Ascending aorta (tissue), 2 donors: ENCODE results near the gene VGF. TPM values are rescaled to one million over a fixed set of nuclear protein-coding genes. Genes with fewer than 3 reads are reported as not detected.
"Not testable (repeated sequence)": the region's sequence is repeated elsewhere in the genome, so short reads cannot be mapped to it uniquely, and the experiment has no call there.

Source experiments
- DNase-seq, 2 donors: peaks; one replicate each; pipeline ENCODE4 v3.0.0-alpha.2; 2019; ENCODE audit warnings: low spot score in 2 of 2
- H3K27ac ChIP-seq, 2 donors: fragments of 200-600 bp; sonication (generic); one replicate each; pipeline ENCODE4 v1.5.1; 2016 to 2017; ENCODE audit warnings: mild to moderate bottlenecking in 1 of 2
- H3K27me3 ChIP-seq: fragments of 200-600 bp; sonication (generic); one replicate; pipeline ENCODE4 v1.5.1; 2017
- H3K36me3 ChIP-seq, 2 donors: fragments of 200-600 bp; sonication (generic); one replicate each; pipeline ENCODE4 v1.5.1; 2016
- H3K4me1 ChIP-seq, 2 donors: fragments of 200-600 bp; sonication (generic); one replicate each; pipeline ENCODE4 v1.5.1; 2016 to 2017; ENCODE audit warnings: mild to moderate bottlenecking in 1 of 2
- H3K4me3 ChIP-seq, 2 donors: fragments of 200-600 bp; sonication (generic); one replicate each; pipeline ENCODE4 v1.5.1; 2016 to 2017; ENCODE audit warnings: mild to moderate bottlenecking in 1 of 2
- H3K9me3 ChIP-seq, 2 donors: fragments of 200-600 bp; sonication (generic); one replicate each; pipeline ENCODE4 v1.5.1; 2016
- CTCF ChIP-seq, 3 experiments: fragments of 200-600 bp in 2 of 3; fragments of 450-650 bp in 1 of 3; sonication (generic) in 2 of 3; IDR thresholded peaks; one replicate each; pipeline ENCODE4 v1.5.1; 2016 to 2019; ENCODE audit warnings: antibody characterized with exemption in 3 of 3, mild to moderate bottlenecking in 1 of 3, moderate library complexity in 1 of 3
- intact Hi-C: fragments of 100-400 bp; cut with DNase I; formaldehyde crosslinking; loops from one replicate; pipeline ENCODE4 v1.15.1; 2023
- total RNA-seq: library from RNA; depleted of rRNA; stranded (reverse); fragments of >200 nt; gene quantifications from one replicate; pipeline ENCODE4 v1.1.0, GENCODE V29; 2016

VGF gene
- total RNA-seq, 1 donor from 2014 or later = not detected

GRCh38 chr7:101124376-101125056 lies 40.9 kb downstream of the VGF start:
- Histone ChIP-seq H3K27ac (peak overlapping the region; percentile 96 to 98), H3K36me3 (peaks cover 0 to 16% of the 10 kb centered on the region in 2 donors), H3K9me3 (no peaks in the 10 kb centered on the region), H3K4me3 (no peak overlapping the region), H3K4me1 (peaks cover 12 to 72% of the 10 kb centered on the region in 2 donors), H3K27me3 (no peaks in the 10 kb centered on the region)
- TF ChIP-seq CTCF (IDR thresholded peaks at IDR 0.05) = no peak
- no peak for DNase-seq
- intact Hi-C loops = no loop called here

GRCh38 chr7:101123703-101124068 lies 41.7 kb downstream of the VGF start:
- Histone ChIP-seq H3K36me3 (peaks cover 0 to 9% of the 10 kb centered on the region in 2 donors), H3K9me3 (no peaks in the 10 kb centered on the region), H3K27me3 (no peaks in the 10 kb centered on the region), H3K4me3 (no peak overlapping the region), H3K27ac (peak overlapping the region; percentile 96 to 98), H3K4me1 (peaks cover 18 to 75% of the 10 kb centered on the region in 2 donors)
- no peak for DNase-seq
- no peak for TF ChIP-seq CTCF (IDR thresholded peaks at IDR 0.05)
- intact Hi-C loops = no loop called here

GRCh38 chr7:101122933-101123702 lies 42.3 kb downstream of the VGF start:
- peak overlapping the region; percentile 96 to 98 for H3K27ac ChIP-seq
- no peak for DNase-seq
- intact Hi-C loops = no loop called here
- no peaks in the 10 kb centered on the region for H3K9me3 ChIP-seq
- no peak for TF ChIP-seq CTCF (IDR thresholded peaks at IDR 0.05)
- peaks cover 0 to 4% of the 10 kb centered on the region in 2 donors for H3K36me3 ChIP-seq
- H3K4me3 ChIP-seq = peak overlapping the region; percentile 57 to 63
- no peaks in the 10 kb centered on the region for H3K27me3 ChIP-seq
- peaks cover 18 to 71% of the 10 kb centered on the region in 2 donors for H3K4me1 ChIP-seq

- peak; percentile 90 to 99 for DNase-seq
- Histone ChIP-seq H3K9me3 (no peaks in the 10 kb centered on the region), H3K27me3 (no peaks in the 10 kb centered on the region)
Observed at GRCh38 chr7:101121991-101122932, 43.1 kb downstream of the VGF start.

GRCh38 chr7:101121631-101121990 lies 43.8 kb downstream of the VGF start:
- Histone ChIP-seq H3K27ac (peak overlapping the region; percentile 96 to 98), H3K4me1 (peaks cover 18 to 72% of the 10 kb centered on the region in 2 donors)
- DNase-seq, H3K9me3 ChIP-seq, H3K27me3 ChIP-seq, H3K36me3 ChIP-seq, H3K4me3 ChIP-seq: not testable (repeated sequence)
- intact Hi-C loops = loop anchor here (1.0 kb wide), 1 partner anchor 17 kb away; no protein-coding TSS in a partner anchor

More at GRCh38 chr7:101121991-101122932, 43.1 kb downstream of the VGF start:
- Histone ChIP-seq H3K4me3 (peak overlapping the region; percentile 57 to 63), H3K36me3 (no peaks in the 10 kb centered on the region), H3K27ac (peak overlapping the region; percentile 96 to 98), H3K4me1 (peaks cover 18 to 75% of the 10 kb centered on the region in 2 donors)
- intact Hi-C loops = loop anchor here (1.0 kb wide), 1 partner anchor 16 kb away; no protein-coding TSS in a partner anchor
- TF ChIP-seq CTCF (IDR thresholded peaks at IDR 0.05) = no peak
